Spleen (tissue), 11 donors: Measurements from ENCODE around the gene TOPAZ1. TPM values are rescaled to one million over a fixed set of nuclear protein-coding genes. Genes with fewer than 3 reads are reported as not detected.

ENCODE experiments used
- DNase-seq: peaks from one replicate; pipeline ENCODE4 v3.0.0-alpha.2; 2020
- H3K27ac ChIP-seq, 8 donors: fragments of 200-600 bp; sonication (generic) in 7 of 8; 1 replicate in 4 of 8; 2 replicates in 4 of 8; pipeline versions ENCODE4 v1.5.0 to v1.8.0; 2016 to 2021; ENCODE audit warnings: inconsistent platforms in 4 of 8, mild to moderate bottlenecking in 4 of 8, moderate library complexity in 1 of 8
- H3K27me3 ChIP-seq, 7 donors: fragments of 200-600 bp; sonication (generic) in 6 of 7; replicated peaks in 1 of 7; 1 replicate in 4 of 7; 2 replicates in 3 of 7; pipeline versions ENCODE4 v1.5.0 to v1.8.0; 2016 to 2021; ENCODE audit warnings: inconsistent platforms in 3 of 7, mild to moderate bottlenecking in 1 of 7
- H3K36me3 ChIP-seq, 6 donors: fragments of 200-600 bp; sonication (generic) in 5 of 6; 1 replicate in 4 of 6; 2 replicates in 2 of 6; pipeline versions ENCODE4 v1.5.0 to v1.8.0; 2016 to 2021; ENCODE audit warnings: inconsistent platforms in 2 of 6
- H3K4me1 ChIP-seq, 6 donors: fragments of 200-600 bp; sonication (generic) in 5 of 6; 1 replicate in 3 of 6; 2 replicates in 3 of 6; pipeline versions ENCODE4 v1.5.0 to v1.8.0; 2016 to 2021; ENCODE audit warnings: inconsistent platforms in 3 of 6
- H3K4me3 ChIP-seq, 8 donors: fragments of 200-600 bp; sonication (generic) in 7 of 8; 1 replicate in 4 of 8; 2 replicates in 4 of 8; pipeline versions ENCODE4 v1.5.0 to v1.8.0; 2016 to 2021; ENCODE audit warnings: inconsistent platforms in 4 of 8, mild to moderate bottlenecking in 4 of 8, moderate library complexity in 2 of 8
- H3K9me3 ChIP-seq, 8 donors: fragments of 200-600 bp; sonication (generic) in 7 of 8; 1 replicate in 4 of 8; 2 replicates in 4 of 8; pipeline versions ENCODE4 v1.5.0 to v1.8.0; 2016 to 2021; ENCODE audit warnings: inconsistent platforms in 4 of 8
- POLR2A ChIP-seq, 3 donors: fragments of 450-650 bp; IDR thresholded peaks; one replicate each; pipeline ENCODE4 v1.5.1; 2017; ENCODE audit warnings: antibody characterized with exemption in 3 of 3, mild to moderate bottlenecking in 1 of 3
- POLR2AphosphoS5 ChIP-seq, 3 donors: sonication (generic); formaldehyde crosslinking; IDR thresholded peaks; one replicate each; pipeline ENCODE4 v1.5.1; 2017; ENCODE audit warnings: antibody characterized with exemption in 3 of 3
- WGBS, 5 donors: extraction: QIAGEN DNeasy Blood & Tissue Kit in 3 of 5; methylation state at CpG; one replicate each; pipeline versions ENCODE4 v1.1.5 to v1.1.7; 2013 to 2018; 5-methylcytosine and 5-hydroxymethylcytosine counted together
- intact Hi-C: fragments of 100-400 bp; cut with DNase I; formaldehyde crosslinking; loops from one replicate; pipeline ENCODE4 v1.15.0; 2023; ENCODE audit warnings: low total_unique reads
- polyA plus RNA-seq, 3 donors: library from polyadenylated mRNA; stranded (reverse); fragments of 200-250 nt; gene quantifications; one replicate each; pipeline ENCODE4 v1.2.1, GENCODE V29; 2013
- total RNA-seq, 7 donors: library from RNA; depleted of rRNA in 3 of 7; stranded (reverse); fragments of >200 nt in 3 of 7; fragmentation: NEBNext Ultra II Directional in 4 of 7; extraction: Animal tissue kit (Norgen Biotek cat#: 25700) in 4 of 7; gene quantifications; one replicate each; pipeline versions ENCODE4 v1.1.0 to v1.2.1, GENCODE V29; 2016 to 2021
- TF ChIP-seq, protein P1 (sequence below), 11 experiments: fragments of 200-600 bp in 7 of 11; fragments of 450-650 bp in 4 of 11; sonication (generic) in 4 of 11; IDR thresholded peaks in 8 of 11; conservative IDR thresholded peaks in 3 of 11; 1 replicate in 7 of 11; 2 replicates in 4 of 11; pipeline versions ENCODE4 v1.4.0 to v1.8.0; 2016 to 2021; ENCODE audit warnings: antibody characterized with exemption in 11 of 11, inconsistent platforms in 4 of 11, mild to moderate bottlenecking in 1 of 11
- donor health status: healthy with polysubstance abuse.
- donor health status: DM: no; HTN: no; CAD: no; lungs with moderate emphysema.
- donor health status: DM: no; HTN: no; CAD: no.
- donor health status: Bipolar disorder and iron deficiency.
- donor health status: healthy.
- donor health status: DM: no; HTN: no; CAD: no.
- donor health status: DM: yes; HTN: yes; CAD: no.

Gene TOPAZ1
- total and polyA plus RNA-seq, 10 donors: not detected

DNA sequence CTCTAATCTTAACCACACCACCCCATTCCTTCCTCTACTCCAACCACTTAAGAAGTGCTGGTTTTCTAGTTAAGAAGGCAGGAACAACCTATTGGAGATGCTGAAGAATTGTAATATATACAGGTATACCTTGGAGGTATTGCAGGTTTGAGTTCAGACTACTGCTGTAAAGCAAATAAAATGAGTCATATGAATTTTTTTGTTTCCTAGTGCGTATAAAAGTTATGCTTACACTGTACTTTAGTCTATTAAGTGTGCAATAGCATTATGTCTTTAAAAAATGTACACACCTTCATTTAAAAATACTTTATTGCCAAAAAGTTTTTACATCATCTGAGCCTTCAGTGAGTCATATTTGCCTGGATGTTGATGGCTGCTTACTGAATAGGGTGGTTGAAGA, 22.5 kb downstream of the TOPAZ1 start:
- Histone ChIP-seq H3K4me1 (no peaks in the 10 kb centered on the region), H3K36me3 (no peaks in the 10 kb centered on the region), H3K4me3 (no peak overlapping the region), H3K27me3 (peaks cover 0 to 16% (median 0%) of the 10 kb centered on the region in 7 donors), H3K27ac (no peak overlapping the region), H3K9me3 (peaks cover 0 to 3% (median 0%) of the 10 kb centered on the region in 8 donors)
- WGBS, 5 donors: 90 to 95% (median 94%) methylated on average over 1 of the region's 1 CpG
- TF ChIP-seq POLR2A (IDR thresholded peaks at IDR 0.05): no peak
- TF ChIP-seq, protein P1, sequence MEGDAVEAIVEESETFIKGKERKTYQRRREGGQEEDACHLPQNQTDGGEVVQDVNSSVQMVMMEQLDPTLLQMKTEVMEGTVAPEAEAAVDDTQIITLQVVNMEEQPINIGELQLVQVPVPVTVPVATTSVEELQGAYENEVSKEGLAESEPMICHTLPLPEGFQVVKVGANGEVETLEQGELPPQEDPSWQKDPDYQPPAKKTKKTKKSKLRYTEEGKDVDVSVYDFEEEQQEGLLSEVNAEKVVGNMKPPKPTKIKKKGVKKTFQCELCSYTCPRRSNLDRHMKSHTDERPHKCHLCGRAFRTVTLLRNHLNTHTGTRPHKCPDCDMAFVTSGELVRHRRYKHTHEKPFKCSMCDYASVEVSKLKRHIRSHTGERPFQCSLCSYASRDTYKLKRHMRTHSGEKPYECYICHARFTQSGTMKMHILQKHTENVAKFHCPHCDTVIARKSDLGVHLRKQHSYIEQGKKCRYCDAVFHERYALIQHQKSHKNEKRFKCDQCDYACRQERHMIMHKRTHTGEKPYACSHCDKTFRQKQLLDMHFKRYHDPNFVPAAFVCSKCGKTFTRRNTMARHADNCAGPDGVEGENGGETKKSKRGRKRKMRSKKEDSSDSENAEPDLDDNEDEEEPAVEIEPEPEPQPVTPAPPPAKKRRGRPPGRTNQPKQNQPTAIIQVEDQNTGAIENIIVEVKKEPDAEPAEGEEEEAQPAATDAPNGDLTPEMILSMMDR (IDR thresholded peaks at IDR 0.05 in 8 of 11, conservative IDR thresholded peaks at IDR 0.05 in 3 of 11): no peak
- TF ChIP-seq POLR2AphosphoS5 (IDR thresholded peaks at IDR 0.05): no peak
- intact Hi-C loops: no loop called here
- DNase-seq: no peak

DNA sequence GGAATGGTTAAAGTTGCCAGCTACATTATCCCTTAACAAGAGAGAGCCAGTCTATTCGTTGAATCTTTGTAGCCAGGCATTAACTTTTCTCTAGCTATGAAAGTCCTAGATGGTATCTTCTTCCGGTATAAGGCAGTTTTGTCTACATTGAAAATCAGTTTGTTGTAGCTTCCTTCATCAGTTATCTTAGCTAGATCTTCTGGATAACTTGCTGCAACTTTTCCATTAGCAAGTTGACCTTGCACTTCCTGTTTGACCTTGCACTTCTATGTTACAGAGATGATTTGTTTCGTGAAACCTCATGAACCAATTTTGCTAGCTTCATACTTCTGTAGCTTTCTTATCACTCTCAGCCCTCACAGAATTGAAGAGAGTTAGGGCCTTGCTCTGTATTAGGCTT, 24.1 kb downstream of the TOPAZ1 start:
- peaks cover 0 to 19% (median 0%) of the 10 kb centered on the region in 7 donors for H3K27me3 ChIP-seq
- DNase-seq: no peak
- peaks cover 0 to 3% (median 0%) of the 10 kb centered on the region in 8 donors for H3K9me3 ChIP-seq
- H3K36me3 ChIP-seq: no peaks in the 10 kb centered on the region
- H3K27ac ChIP-seq: peak overlapping the region in 4 of 8 donors; percentile 12 to 34 (median 28)
- TF ChIP-seq POLR2A (IDR thresholded peaks at IDR 0.05) (no peak), POLR2AphosphoS5 (IDR thresholded peaks at IDR 0.05) (no peak)
- intact Hi-C loops: no loop called here
- no peak overlapping the region for H3K4me3 ChIP-seq
- no peaks in the 10 kb centered on the region for H3K4me1 ChIP-seq
- WGBS, 5 donors: 67 to 79% (median 69%) methylated on average over 3 of the region's 3 CpGs

DNA sequence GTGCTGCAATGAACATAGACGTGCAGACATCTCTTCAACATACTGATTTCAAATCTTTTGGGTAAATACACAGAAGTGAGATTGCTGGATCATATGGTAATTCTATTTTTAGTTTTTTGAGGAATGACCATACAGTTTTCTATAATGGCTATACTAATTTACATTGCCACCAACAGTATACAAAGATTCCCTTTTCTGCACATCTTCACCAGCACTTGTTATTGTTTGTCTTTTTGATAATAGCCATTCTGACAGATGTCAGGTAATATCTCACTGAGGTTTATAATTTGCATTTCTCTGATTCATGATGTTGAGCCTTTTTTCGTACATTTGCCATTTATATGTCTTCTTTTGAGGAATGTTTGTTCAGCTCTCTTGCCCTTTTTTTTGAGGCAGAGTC, 30.5 kb downstream of the TOPAZ1 start:
- no peaks in the 10 kb centered on the region for H3K4me1 ChIP-seq
- DNase-seq: no peak
- H3K4me3 ChIP-seq: no peak overlapping the region
- intact Hi-C loops: no loop called here
- no peak overlapping the region for H3K27ac ChIP-seq
- TF ChIP-seq, protein P1 (IDR thresholded peaks at IDR 0.05 in 8 of 11, conservative IDR thresholded peaks at IDR 0.05 in 3 of 11): no peak
- TF ChIP-seq POLR2A (IDR thresholded peaks at IDR 0.05): no peak
- TF ChIP-seq POLR2AphosphoS5 (IDR thresholded peaks at IDR 0.05): no peak
- 82 to 94% (median 89%) methylated on average over 2 of the region's 2 CpGs for WGBS, 5 donors
- peaks cover 0 to 8% (median 0%) of the 10 kb centered on the region in 7 donors for H3K27me3 ChIP-seq
- no peaks in the 10 kb centered on the region for H3K36me3 ChIP-seq
- peaks cover 0 to 21% (median 7%) of the 10 kb centered on the region in 8 donors for H3K9me3 ChIP-seq

DNA sequence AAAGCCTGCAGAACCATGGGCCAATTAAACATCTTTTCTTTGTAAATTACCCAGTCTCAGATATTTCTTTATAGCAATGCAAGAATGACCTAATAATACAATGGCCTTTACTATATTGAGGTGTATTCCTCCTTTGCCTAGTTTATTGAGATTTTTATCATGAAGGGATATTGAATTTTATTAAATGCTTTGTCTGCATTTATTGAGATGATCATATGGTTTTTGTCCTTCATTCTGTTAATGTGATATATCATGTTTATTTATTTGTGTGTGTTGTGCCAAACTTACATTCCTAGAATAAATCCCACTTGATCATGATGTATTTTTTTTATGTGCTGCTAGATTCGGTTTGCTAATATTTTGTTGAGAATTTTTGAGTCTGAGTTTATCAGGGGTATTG, 36.2 kb downstream of the TOPAZ1 start:
- 49 to 87% (median 83%) methylated on average over 1 of the region's 1 CpG for WGBS, 5 donors
- no peak overlapping the region for H3K4me3 ChIP-seq
- no peak overlapping the region for H3K27ac ChIP-seq
- no peak for DNase-seq
- intact Hi-C loops: no loop called here
- no peaks in the 10 kb centered on the region for H3K36me3 ChIP-seq
- H3K27me3 ChIP-seq: peaks cover 0 to 19% (median 0%) of the 10 kb centered on the region in 7 donors
- TF ChIP-seq, protein P1 (IDR thresholded peaks at IDR 0.05 in 8 of 11, conservative IDR thresholded peaks at IDR 0.05 in 3 of 11): no peak
- no peak for TF ChIP-seq POLR2AphosphoS5 (IDR thresholded peaks at IDR 0.05)
- no peak for TF ChIP-seq POLR2A (IDR thresholded peaks at IDR 0.05)
- no peaks in the 10 kb centered on the region for H3K4me1 ChIP-seq
- H3K9me3 ChIP-seq: peaks cover 0 to 11% (median 7%) of the 10 kb centered on the region in 8 donors

DNA sequence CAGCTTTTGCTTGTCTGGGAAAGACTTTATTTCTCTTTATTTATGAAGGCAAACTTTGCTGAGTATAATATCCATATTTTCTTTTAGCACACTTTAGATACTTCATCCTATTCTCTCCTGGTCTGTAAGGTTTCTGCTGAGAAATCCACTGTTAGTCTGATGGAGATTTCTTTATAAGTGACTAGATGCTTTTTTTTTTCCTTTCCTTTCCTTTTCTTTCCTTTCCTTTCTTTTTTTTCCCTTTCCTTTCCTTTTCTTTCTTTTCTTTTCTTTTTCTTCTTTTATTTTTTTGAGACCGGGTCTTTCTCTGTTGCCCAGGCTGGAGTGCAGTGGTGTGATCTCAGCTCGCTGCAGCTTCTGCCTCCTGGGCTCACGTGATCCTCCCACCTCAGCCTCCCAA, 38.4 kb downstream of the TOPAZ1 start:
- Histone ChIP-seq H3K27ac (no peak overlapping the region), H3K4me1 (no peaks in the 10 kb centered on the region), H3K36me3 (no peaks in the 10 kb centered on the region), H3K9me3 (peaks cover 0 to 11% (median 7%) of the 10 kb centered on the region in 8 donors), H3K4me3 (no peak overlapping the region), H3K27me3 (peaks cover 0 to 22% (median 0%) of the 10 kb centered on the region in 7 donors)
- DNase-seq: no peak
- TF ChIP-seq, protein P1 (IDR thresholded peaks at IDR 0.05 in 8 of 11, conservative IDR thresholded peaks at IDR 0.05 in 3 of 11): no peak
- TF ChIP-seq POLR2AphosphoS5 (IDR thresholded peaks at IDR 0.05) (no peak), POLR2A (IDR thresholded peaks at IDR 0.05) (no peak)
- intact Hi-C loops: no loop called here
- WGBS, 5 donors: 85 to 93% (median 89%) methylated on average over 3 of the region's 3 CpGs
